ENCODE measurements around the gene GLRA2. TPM values are rescaled to one million over a fixed set of nuclear protein-coding genes. Genes with fewer than 3 reads are reported as not detected.

The GLRA2 gene
- total RNA-seq, 1 donor from 2014 or later = 1.6 TPM

DNA sequence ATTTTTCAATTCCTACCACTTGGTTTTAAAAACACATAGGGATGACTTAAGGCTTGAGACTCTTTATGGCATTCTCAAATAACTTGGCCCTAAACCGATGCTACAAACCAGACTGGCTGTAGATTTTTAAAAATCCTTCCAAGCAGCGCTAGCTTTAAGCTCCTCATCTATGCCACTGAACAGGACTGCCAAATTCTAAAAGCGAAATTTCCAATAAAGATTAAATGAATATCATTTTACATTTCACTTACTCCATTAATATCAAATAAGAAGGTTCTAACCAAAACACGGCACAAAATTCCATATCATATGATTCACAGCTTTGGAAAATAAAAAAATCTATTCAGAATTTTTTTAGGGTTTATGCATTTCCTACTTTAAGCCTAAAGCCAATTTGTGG lies 209.3 kb downstream of the GLRA2 start:
- Mint-ChIP-seq H3K4me3 (no peak overlapping the region), H3K9me3 (peaks cover 5% of the 10 kb centered on the region)
- TF ChIP-seq, protein P1, sequence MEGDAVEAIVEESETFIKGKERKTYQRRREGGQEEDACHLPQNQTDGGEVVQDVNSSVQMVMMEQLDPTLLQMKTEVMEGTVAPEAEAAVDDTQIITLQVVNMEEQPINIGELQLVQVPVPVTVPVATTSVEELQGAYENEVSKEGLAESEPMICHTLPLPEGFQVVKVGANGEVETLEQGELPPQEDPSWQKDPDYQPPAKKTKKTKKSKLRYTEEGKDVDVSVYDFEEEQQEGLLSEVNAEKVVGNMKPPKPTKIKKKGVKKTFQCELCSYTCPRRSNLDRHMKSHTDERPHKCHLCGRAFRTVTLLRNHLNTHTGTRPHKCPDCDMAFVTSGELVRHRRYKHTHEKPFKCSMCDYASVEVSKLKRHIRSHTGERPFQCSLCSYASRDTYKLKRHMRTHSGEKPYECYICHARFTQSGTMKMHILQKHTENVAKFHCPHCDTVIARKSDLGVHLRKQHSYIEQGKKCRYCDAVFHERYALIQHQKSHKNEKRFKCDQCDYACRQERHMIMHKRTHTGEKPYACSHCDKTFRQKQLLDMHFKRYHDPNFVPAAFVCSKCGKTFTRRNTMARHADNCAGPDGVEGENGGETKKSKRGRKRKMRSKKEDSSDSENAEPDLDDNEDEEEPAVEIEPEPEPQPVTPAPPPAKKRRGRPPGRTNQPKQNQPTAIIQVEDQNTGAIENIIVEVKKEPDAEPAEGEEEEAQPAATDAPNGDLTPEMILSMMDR (conservative IDR thresholded peaks at IDR 0.05) = no peak

DNA sequence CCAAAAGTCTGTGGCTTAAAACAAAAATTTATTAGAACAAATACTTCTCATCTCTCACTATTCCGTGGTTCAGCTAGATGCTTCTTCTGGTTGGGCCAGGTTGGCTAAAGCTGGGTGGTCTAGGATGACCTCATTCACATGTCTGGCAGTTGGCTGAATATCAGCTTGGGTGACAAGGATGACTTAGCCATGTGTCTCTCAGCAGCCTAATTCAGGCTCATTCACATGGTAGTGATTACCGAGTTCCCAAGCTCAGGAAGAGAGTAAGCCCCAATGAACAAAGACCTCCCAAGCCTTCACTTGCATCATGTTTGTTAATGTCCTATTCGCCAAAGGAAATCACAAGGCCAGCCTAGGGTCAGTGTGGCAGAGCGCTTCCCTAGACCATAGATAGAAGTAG lies 224.1 kb downstream of the GLRA2 start:
- Mint-ChIP-seq H3K4me3 (no peak overlapping the region), H3K9me3 (peaks cover 3% of the 10 kb centered on the region), H3K27ac (no peak overlapping the region), H3K4me1 (ENCODE audit: unreplicated experiment) (no peaks in the 10 kb centered on the region), H3K27me3 (no peaks in the 10 kb centered on the region), H3K36me3 (no peaks in the 10 kb centered on the region)
- TF ChIP-seq, protein P1 (conservative IDR thresholded peaks at IDR 0.05) = no peak
- no peak for DNase-seq (ENCODE audit: extremely low spot score, unreplicated experiment)

More for the DNA sequence above, 209.3 kb downstream of the GLRA2 start:
- DNase-seq (ENCODE audit: extremely low spot score, unreplicated experiment) = no peak
- H3K27me3 Mint-ChIP-seq = no peaks in the 10 kb centered on the region
- no peaks in the 10 kb centered on the region for H3K4me1 Mint-ChIP-seq (ENCODE audit: unreplicated experiment)
- no peaks in the 10 kb centered on the region for H3K36me3 Mint-ChIP-seq
- H3K27ac Mint-ChIP-seq = no peak overlapping the region

DNA sequence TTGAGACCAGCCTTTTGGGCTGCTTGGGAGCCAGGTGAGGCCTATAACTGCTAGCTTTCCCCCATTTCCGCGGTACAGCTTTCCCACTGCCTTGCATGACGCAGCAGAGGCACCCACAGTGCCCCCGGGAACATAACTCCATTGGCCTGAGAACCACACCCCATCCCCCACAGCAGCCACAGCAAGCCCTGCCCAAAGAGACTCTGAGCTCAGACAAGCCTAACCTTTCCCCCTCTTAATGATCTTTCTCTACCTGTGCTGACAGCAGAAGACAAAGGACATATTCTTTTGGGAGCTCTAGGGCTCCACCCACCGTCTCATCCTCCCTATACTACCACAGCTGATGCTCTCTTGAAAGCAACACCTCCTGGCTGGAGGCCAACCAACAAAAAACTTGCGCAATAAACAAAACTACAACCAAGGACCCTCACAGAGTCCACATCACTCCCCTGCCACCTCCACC lies 228.7 kb downstream of the GLRA2 start:
- no peaks in the 10 kb centered on the region for H3K4me1 Mint-ChIP-seq (ENCODE audit: unreplicated experiment)
- H3K27ac Mint-ChIP-seq = no peak overlapping the region
- H3K4me3 Mint-ChIP-seq = no peak overlapping the region
- TF ChIP-seq, protein P1 (conservative IDR thresholded peaks at IDR 0.05) = no peak
- H3K9me3 Mint-ChIP-seq = peaks cover 3% of the 10 kb centered on the region
- no peaks in the 10 kb centered on the region for H3K27me3 Mint-ChIP-seq
- DNase-seq (ENCODE audit: extremely low spot score, unreplicated experiment) = no peak
- H3K36me3 Mint-ChIP-seq = no peaks in the 10 kb centered on the region

- TF ChIP-seq, protein P1 (conservative IDR thresholded peaks at IDR 0.05) = no peak
- Mint-ChIP-seq H3K27ac (no peak overlapping the region), H3K4me3 (no peak overlapping the region), H3K4me1 (ENCODE audit: unreplicated experiment) (no peaks in the 10 kb centered on the region), H3K27me3 (no peaks in the 10 kb centered on the region), H3K9me3 (peaks cover 12% of the 10 kb centered on the region), H3K36me3 (no peaks in the 10 kb centered on the region)
- no peak for DNase-seq (ENCODE audit: extremely low spot score, unreplicated experiment)
Measured at GRCh38 chrX:14775416-14775815, 246.1 kb downstream of the GLRA2 start.

GRCh38 chrX:14776901-14777300 lies 247.6 kb downstream of the GLRA2 start:
- peaks cover 6% of the 10 kb centered on the region for H3K9me3 Mint-ChIP-seq
- no peaks in the 10 kb centered on the region for H3K27me3 Mint-ChIP-seq
- H3K4me3 Mint-ChIP-seq = no peak overlapping the region
- TF ChIP-seq, protein P1 (conservative IDR thresholded peaks at IDR 0.05) = no peak
- H3K36me3 Mint-ChIP-seq = no peaks in the 10 kb centered on the region
- DNase-seq (ENCODE audit: extremely low spot score, unreplicated experiment) = no peak
- no peak overlapping the region for H3K27ac Mint-ChIP-seq
- H3K4me1 Mint-ChIP-seq (ENCODE audit: unreplicated experiment) = no peaks in the 10 kb centered on the region

DNA sequence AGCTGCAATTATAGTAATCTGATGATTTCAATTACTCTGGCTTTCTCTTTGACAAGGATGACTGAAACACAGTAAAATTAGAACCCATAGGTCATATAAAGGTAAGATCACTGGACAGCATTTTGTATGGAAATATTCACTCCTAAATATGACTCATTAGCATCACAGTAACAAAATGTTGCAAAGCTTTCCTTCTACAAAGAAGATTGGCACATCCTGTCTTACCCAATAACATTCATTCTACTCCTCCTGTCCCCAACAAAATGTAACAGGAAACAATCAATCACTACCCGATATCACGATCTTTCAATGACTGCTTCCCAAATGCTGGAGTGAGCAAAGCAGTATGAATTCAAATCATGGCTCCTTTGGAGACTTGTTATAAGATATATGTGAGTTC lies 248.2 kb downstream of the GLRA2 start:
- no peak for DNase-seq (ENCODE audit: extremely low spot score, unreplicated experiment)
- TF ChIP-seq, protein P1 (conservative IDR thresholded peaks at IDR 0.05) = no peak
- H3K9me3 Mint-ChIP-seq = peaks cover 6% of the 10 kb centered on the region
- no peak overlapping the region for H3K4me3 Mint-ChIP-seq
- H3K36me3 Mint-ChIP-seq = no peaks in the 10 kb centered on the region
- H3K27ac Mint-ChIP-seq = no peak overlapping the region
- H3K27me3 Mint-ChIP-seq = no peaks in the 10 kb centered on the region
- no peaks in the 10 kb centered on the region for H3K4me1 Mint-ChIP-seq (ENCODE audit: unreplicated experiment)

All from type B pancreatic cell (in vitro differentiated cells).